T-cell (primary cell): Measurements from ENCODE around the gene KCNIP4. TPM values are rescaled to one million over a fixed set of nuclear protein-coding genes. Genes with fewer than 3 reads are reported as not detected.

Experiments used
- ATAC-seq, 4 experiments: fragments of 200-7000 bp in 3 of 4; fragments of 150-1000 bp in 1 of 4; cut with Tn5 transposase; replicated peaks in 1 of 4; 1 replicate in 3 of 4; 2 replicates in 1 of 4; pipeline ENCODE4 v1.10.0; 2021; ENCODE audit warnings: moderate library complexity in 3 of 4, mild to moderate bottlenecking in 2 of 4, moderate number of reproducible peaks in 1 of 4
- CTCF ChIA-PET, 2 donors: fragments of 300-600 bp; sonication (Branson Sonifier 250); formaldehyde crosslinking; loops; one replicate each; lab custom pipeline; 2022; ENCODE audit warnings: antibody characterized with exemption in 2 of 2; lab: Charles Lee
- POLR2A ChIA-PET, 2 donors: fragments of 300-600 bp; sonication (Branson Sonifier 250); formaldehyde crosslinking; loops; one replicate each; lab custom pipeline; 2022; ENCODE audit warnings: antibody characterized with exemption in 2 of 2; lab: Charles Lee
- DNase-seq, 35 experiments: peaks; one replicate each; pipeline versions ENCODE4 v3.0.0 to v3.0.0-alpha.2; 2013 to 2023
- H3K27ac ChIP-seq: one replicate; pipeline ENCODE4 v1.5.1; 2013; ENCODE audit warnings: low read length
- H3K27me3 ChIP-seq, 2 experiments: replicated peaks in 1 of 2; 1 replicate in 1 of 2; 2 replicates in 1 of 2; pipeline versions ENCODE4 v1.6.1 to v1.7.0; 2013; ENCODE audit warnings: low read length in 1 of 2, mixed read lengths in 1 of 2; ENCODE audit not compliant: control insufficient read depth in 2 of 2, insufficient read depth in 2 of 2; ENCODE audit errors: extremely low read depth in 1 of 2
- H3K36me3 ChIP-seq, 2 donors: 1 replicate in 1 of 2; 2 replicates in 1 of 2; pipeline versions ENCODE4 v1.6.1 to v1.7.0; 2013; ENCODE audit warnings: low read length in 1 of 2; ENCODE audit not compliant: control insufficient read depth in 2 of 2, insufficient read depth in 1 of 2; ENCODE audit errors: extremely low read depth in 1 of 2
- H3K4me1 ChIP-seq, 2 experiments: 1 replicate in 1 of 2; 2 replicates in 1 of 2; pipeline versions ENCODE4 v1.6.1 to v1.7.0; 2013; ENCODE audit warnings: low read length in 2 of 2, mixed read lengths in 1 of 2; ENCODE audit not compliant: insufficient read depth in 2 of 2, control insufficient read depth in 1 of 2; ENCODE audit errors: extremely low read depth in 1 of 2
- H3K4me3 ChIP-seq, 2 donors: 1 replicate in 1 of 2; 2 replicates in 1 of 2; pipeline versions ENCODE4 v1.5.1 to v1.7.0; 2013; ENCODE audit warnings: mild to moderate bottlenecking in 2 of 2, low read length in 1 of 2, moderate library complexity in 1 of 2; ENCODE audit not compliant: control insufficient read depth in 1 of 2; ENCODE audit errors: extremely low read depth in 1 of 2
- H3K9me3 ChIP-seq: 2 replicates; pipeline ENCODE4 v1.7.0; 2013
- H3K27ac Mint-ChIP-seq, 2 donors: one replicate each; pipeline ENCODE4 v1.8.0; 2020 to 2021; ENCODE audit warnings: mild to moderate bottlenecking in 2 of 2, mixed read lengths in 2 of 2
- H3K27me3 Mint-ChIP-seq, 2 donors: one replicate each; pipeline ENCODE4 v1.8.0; 2021 to 2022; ENCODE audit warnings: mixed read lengths in 2 of 2
- H3K36me3 Mint-ChIP-seq: one replicate; pipeline ENCODE4 v1.8.0; 2021; ENCODE audit warnings: mixed read lengths
- H3K4me1 Mint-ChIP-seq, 3 donors: one replicate each; pipeline ENCODE4 v1.8.0; 2020 to 2022; ENCODE audit warnings: mixed read lengths in 3 of 3, mild to moderate bottlenecking in 1 of 3
- H3K4me3 Mint-ChIP-seq, 3 donors: one replicate each; pipeline ENCODE4 v1.8.0; 2020 to 2022; ENCODE audit warnings: mild to moderate bottlenecking in 3 of 3, mixed read lengths in 3 of 3, moderate library complexity in 3 of 3
- H3K9me3 Mint-ChIP-seq, 3 donors: one replicate each; pipeline ENCODE4 v1.8.0; 2020 to 2022; ENCODE audit warnings: mixed read lengths in 3 of 3
- WGBS: methylation state at CpG from one replicate; pipeline ENCODE4 v1.1.5; 2013; ENCODE audit warnings: missing lambda C conversion rate; ENCODE audit not compliant: insufficient coverage; 5-methylcytosine and 5-hydroxymethylcytosine counted together
- total RNA-seq, 35 experiments: library from RNA in 6 of 35; stranded (reverse) in 6 of 35; fragments of 120-200 nt in 1 of 35; gene quantifications; one replicate each; pipeline versions ENCODE4 v1.2.1 to v1.2.4 and lab custom pipeline; 2013 to 2026

KCNIP4 gene
- total RNA-seq, 5 donors from 2014 or later (not counting 1 experiment from before 2014, with no cell fraction given), result not detected

DNA sequence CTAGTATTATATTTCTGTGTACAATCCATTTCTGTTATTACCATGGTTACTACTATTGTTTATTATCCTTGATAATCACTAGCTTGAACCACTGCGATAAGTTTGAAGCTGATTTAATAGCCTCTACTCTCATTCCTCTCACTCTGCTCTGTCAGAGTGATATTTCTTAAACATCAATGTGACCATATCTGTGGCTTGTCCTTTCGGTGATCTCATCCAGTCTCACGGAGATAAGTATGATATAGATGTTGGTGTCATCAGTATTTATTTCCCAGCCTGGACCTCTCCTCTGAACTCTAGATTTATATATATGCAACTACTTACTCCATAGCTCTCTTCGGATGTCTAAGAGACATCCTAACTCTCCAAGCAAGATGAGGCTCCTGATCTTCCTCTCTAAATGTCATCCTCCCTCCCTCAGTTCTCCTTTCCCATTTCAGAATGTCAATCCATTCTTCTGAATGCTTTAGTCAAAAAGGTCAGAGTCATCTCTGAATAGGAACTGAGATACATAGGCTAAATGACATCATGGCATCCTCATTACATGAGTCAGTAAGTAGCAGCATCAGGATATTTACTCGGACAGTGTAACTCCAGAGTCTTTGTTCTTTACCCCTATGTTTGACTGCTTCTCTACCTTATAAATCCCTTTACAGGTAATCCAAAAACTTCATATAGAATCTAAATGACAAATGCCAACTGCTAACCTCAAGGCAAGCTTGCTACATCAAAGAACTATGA, 1118.8 kb downstream of the KCNIP4 start:
- Mint-ChIP-seq H3K9me3 (peaks cover 0 to 21% (median 3%) of the 10 kb centered on the region in 3 donors), H3K4me3 (no peak overlapping the region), H3K27me3 (no peaks in the 10 kb centered on the region), H3K27ac (no peak overlapping the region), H3K4me1 (peaks cover 0 to 5% (median 0%) of the 10 kb centered on the region in 3 donors), H3K36me3 (no peaks in the 10 kb centered on the region)
- Histone ChIP-seq H3K4me1 (no peaks in the 10 kb centered on the region), H3K27ac (no peak overlapping the region), H3K9me3 (no peaks in the 10 kb centered on the region), H3K4me3 (no peak overlapping the region), H3K36me3 (no peaks in the 10 kb centered on the region), H3K27me3 (no peaks in the 10 kb centered on the region)
- CTCF ChIA-PET, result interaction anchor here in 1 of 2 donors (0.6 kb wide), 1 partner anchor 31 kb away, joined by 3 read pairs; no protein-coding TSS in a partner anchor
- ATAC-seq (no peak), DNase-seq (no peak)
- POLR2A ChIA-PET, result no interaction called here
- 50% methylated on average over 2 of the region's 5 CpGs for WGBS

DNA sequence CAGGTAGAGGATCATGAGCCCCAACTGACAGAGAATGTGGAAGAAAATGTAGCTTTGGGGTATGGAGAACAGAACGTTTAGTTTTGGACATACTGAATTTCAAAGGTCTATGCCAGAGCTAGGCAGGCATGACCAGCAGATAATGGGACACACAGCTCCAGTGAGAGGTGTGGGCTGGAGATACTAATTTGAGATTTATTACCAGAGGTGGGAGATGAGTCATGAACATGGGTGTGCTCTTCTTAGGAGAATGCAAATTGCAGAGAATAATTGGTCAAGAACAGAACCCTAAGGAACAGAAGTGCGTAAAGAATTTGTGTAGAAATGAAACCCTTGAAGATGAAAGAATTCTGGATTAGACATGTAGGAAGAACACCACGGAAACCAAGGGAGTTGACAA, 1123.1 kb downstream of the KCNIP4 start:
- H3K4me3 ChIP-seq, result no peak overlapping the region
- no peak overlapping the region for H3K27ac Mint-ChIP-seq
- ChIA-PET POLR2A (no interaction called here), CTCF (no interaction called here)
- no peaks in the 10 kb centered on the region for H3K36me3 Mint-ChIP-seq
- H3K27me3 Mint-ChIP-seq, result no peaks in the 10 kb centered on the region
- H3K4me3 Mint-ChIP-seq, result no peak overlapping the region
- no peaks in the 10 kb centered on the region for H3K4me1 ChIP-seq
- no peak for ATAC-seq
- H3K9me3 ChIP-seq, result no peaks in the 10 kb centered on the region
- peaks cover 0 to 25% (median 0%) of the 10 kb centered on the region in 3 donors for H3K9me3 Mint-ChIP-seq
- no peaks in the 10 kb centered on the region for H3K27me3 ChIP-seq
- H3K36me3 ChIP-seq, result no peaks in the 10 kb centered on the region
- no peak for DNase-seq
- no peaks in the 10 kb centered on the region for H3K4me1 Mint-ChIP-seq
- WGBS, result 66% methylated on average over 2 of the region's 3 CpGs
- no peak overlapping the region for H3K27ac ChIP-seq

DNA sequence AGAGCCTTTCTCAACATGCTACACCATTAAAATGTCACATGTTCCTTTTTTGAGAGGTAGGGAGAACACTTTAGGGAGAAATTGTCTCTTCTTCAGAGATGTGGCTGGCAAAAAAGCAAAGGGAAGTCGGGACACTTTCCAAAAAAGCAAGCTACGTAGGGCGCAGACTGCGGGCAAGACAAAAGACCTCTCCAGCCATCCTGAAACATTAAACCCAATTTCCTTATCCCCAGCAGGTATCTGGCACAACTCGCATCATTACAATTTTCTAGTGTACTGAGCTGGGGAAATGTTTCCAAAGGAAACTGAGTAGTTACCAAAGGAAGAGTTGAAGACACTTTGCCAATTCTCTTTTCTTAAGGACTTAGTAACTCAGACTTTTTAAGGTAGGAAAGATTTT, 1132.3 kb downstream of the KCNIP4 start:
- Histone ChIP-seq H3K4me3 (no peak overlapping the region), H3K27ac (no peak overlapping the region), H3K4me1 (no peaks in the 10 kb centered on the region), H3K27me3 (no peaks in the 10 kb centered on the region), H3K9me3 (no peaks in the 10 kb centered on the region), H3K36me3 (no peaks in the 10 kb centered on the region)
- ATAC-seq (no peak), DNase-seq (no peak)
- Mint-ChIP-seq H3K36me3 (no peaks in the 10 kb centered on the region), H3K27ac (no peak overlapping the region), H3K9me3 (peaks cover 0 to 14% (median 4%) of the 10 kb centered on the region in 3 donors), H3K27me3 (no peaks in the 10 kb centered on the region), H3K4me3 (no peak overlapping the region), H3K4me1 (no peaks in the 10 kb centered on the region)
- WGBS, result no CpG with 5 or more reads among the region's 5 CpGs
- CTCF ChIA-PET, result interaction anchor here in 1 of 2 donors (0.7 kb wide), 1 partner anchor 9 kb away, joined by 3 read pairs; no protein-coding TSS in a partner anchor
- POLR2A ChIA-PET, result no interaction called here

DNA sequence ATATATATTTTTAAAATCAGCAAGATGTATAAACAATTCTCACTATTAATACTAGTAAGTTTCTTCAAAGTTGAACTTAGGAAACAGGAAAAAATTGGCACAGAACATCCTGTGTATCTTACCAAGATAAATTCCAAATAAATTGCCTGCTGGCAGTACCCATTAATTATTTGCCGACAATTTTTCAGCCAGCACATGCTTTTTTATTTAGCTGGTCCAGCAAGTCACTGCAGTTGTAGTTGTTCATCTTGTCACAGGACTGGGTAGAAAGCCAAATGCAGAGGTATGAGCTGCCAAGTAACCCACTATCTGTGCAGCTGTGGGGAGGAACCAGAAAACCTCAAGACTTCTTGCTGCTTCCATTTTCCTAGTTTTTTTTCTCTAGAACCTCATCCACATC, 1134.9 kb downstream of the KCNIP4 start:
- 83% methylated on average over 1 of the region's 1 CpG for WGBS
- no peak overlapping the region for H3K27ac Mint-ChIP-seq

DNA sequence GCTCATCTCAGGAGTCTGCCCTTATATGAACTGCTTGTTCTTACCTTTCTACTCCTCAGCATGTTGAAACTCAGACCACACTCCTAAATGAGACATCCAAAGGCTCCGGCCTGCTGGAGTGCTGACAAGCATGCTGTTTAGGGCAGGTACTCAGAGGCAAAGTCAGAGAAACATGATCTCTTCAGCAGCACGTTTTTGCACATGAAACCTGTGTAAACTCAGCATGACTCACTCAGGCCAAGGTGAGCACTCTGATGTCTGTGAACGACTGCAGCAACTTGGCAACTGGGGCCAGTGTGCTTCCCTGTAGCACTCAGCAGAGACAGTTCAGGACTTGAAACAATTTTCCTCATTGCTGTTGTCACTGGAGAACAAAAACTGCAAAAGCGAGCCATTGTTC, 1138.8 kb downstream of the KCNIP4 start:
- ChIA-PET POLR2A (no interaction called here), CTCF (no interaction called here)
- Histone ChIP-seq H3K27me3 (no peaks in the 10 kb centered on the region), H3K4me1 (no peaks in the 10 kb centered on the region), H3K4me3 (no peak overlapping the region), H3K36me3 (no peaks in the 10 kb centered on the region), H3K9me3 (peaks cover 3% of the 10 kb centered on the region), H3K27ac (no peak overlapping the region)
- DNase-seq, result no peak
- H3K36me3 Mint-ChIP-seq, result no peaks in the 10 kb centered on the region
- peaks cover 0 to 12% (median 0%) of the 10 kb centered on the region in 3 donors for H3K9me3 Mint-ChIP-seq
- H3K4me3 Mint-ChIP-seq, result no peak overlapping the region
- WGBS, result 47% methylated on average over 4 of the region's 4 CpGs
- H3K27me3 Mint-ChIP-seq, result no peaks in the 10 kb centered on the region
- no peak overlapping the region for H3K27ac Mint-ChIP-seq
- no peaks in the 10 kb centered on the region for H3K4me1 Mint-ChIP-seq
- no peak for ATAC-seq

More for the DNA sequence above, 1134.9 kb downstream of the KCNIP4 start:
- ChIA-PET CTCF (no interaction called here), POLR2A (no interaction called here)
- Histone ChIP-seq H3K27me3 (no peaks in the 10 kb centered on the region), H3K36me3 (no peaks in the 10 kb centered on the region), H3K4me1 (no peaks in the 10 kb centered on the region), H3K9me3 (no peaks in the 10 kb centered on the region), H3K4me3 (no peak overlapping the region), H3K27ac (no peak overlapping the region)
- Mint-ChIP-seq H3K36me3 (no peaks in the 10 kb centered on the region), H3K27me3 (no peaks in the 10 kb centered on the region), H3K9me3 (peaks cover 0 to 12% (median 0%) of the 10 kb centered on the region in 3 donors), H3K4me3 (no peak overlapping the region), H3K4me1 (no peaks in the 10 kb centered on the region)
- no peak for ATAC-seq
- no peak for DNase-seq

DNA sequence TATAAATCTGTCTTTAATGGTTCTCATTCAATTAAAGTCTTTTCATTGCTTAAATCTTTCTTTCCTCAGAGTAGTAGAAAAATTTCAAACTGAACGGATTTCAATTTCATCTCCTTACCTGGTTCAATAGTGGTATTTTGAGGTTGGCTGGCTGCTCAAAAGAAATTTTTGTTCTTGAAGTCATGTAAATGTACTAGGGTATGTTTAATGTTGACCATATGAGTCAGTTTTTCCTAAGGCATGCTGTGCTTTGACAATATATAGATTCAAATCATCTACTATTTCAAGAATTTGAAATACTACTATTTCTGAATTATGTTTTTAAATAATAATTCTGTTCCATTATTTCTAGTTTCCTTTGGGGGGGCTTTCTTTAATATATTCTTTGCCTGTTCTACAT, 1142.9 kb downstream of the KCNIP4 start:
- Histone ChIP-seq H3K4me1 (no peaks in the 10 kb centered on the region), H3K9me3 (peaks cover 3% of the 10 kb centered on the region), H3K27me3 (no peaks in the 10 kb centered on the region), H3K36me3 (no peaks in the 10 kb centered on the region), H3K4me3 (no peak overlapping the region), H3K27ac (no peak overlapping the region)
- Mint-ChIP-seq H3K9me3 (peaks cover 9 to 18% (median 12%) of the 10 kb centered on the region in 3 donors), H3K27me3 (no peaks in the 10 kb centered on the region), H3K27ac (no peak overlapping the region), H3K36me3 (no peaks in the 10 kb centered on the region), H3K4me1 (no peaks in the 10 kb centered on the region), H3K4me3 (no peak overlapping the region)
- ChIA-PET CTCF (no interaction called here), POLR2A (no interaction called here)
- no CpG with 5 or more reads among the region's 1 CpG for WGBS
- DNase-seq (no peak), ATAC-seq (no peak)
